H54 (cell line): ENCODE data around the gene GLCE.

Experiments
- DNase-seq: peaks from one replicate; pipeline ENCODE4 v3.0.0; 2011; ENCODE audit warnings: low spot score, mixed read lengths; ENCODE audit not compliant: insufficient read length
- FAIRE-seq: peaks from 3 replicates; lab custom pipeline; 2011; peaks lifted over from hg19 to GRCh38; lab: Jason Lieb, UNC
- POLR2A ChIP-seq: IDR thresholded peaks from 2 replicates; pipeline ENCODE4 v1.6.1; 2011; ENCODE audit warnings: low read depth, mild to moderate bottlenecking, low read length

The GLCE gene

GRCh38 chr15:69302929-69303328, 142.5 kb downstream of the GLCE start:
- TF ChIP-seq POLR2A, result no peak
- no peak for DNase-seq
- no peak for FAIRE-seq

- no peak for FAIRE-seq
- no peak for TF ChIP-seq POLR2A
- no peak for DNase-seq
Observed at GRCh38 chr15:69303337-69304181, 143.1 kb downstream of the GLCE start.

DNA sequence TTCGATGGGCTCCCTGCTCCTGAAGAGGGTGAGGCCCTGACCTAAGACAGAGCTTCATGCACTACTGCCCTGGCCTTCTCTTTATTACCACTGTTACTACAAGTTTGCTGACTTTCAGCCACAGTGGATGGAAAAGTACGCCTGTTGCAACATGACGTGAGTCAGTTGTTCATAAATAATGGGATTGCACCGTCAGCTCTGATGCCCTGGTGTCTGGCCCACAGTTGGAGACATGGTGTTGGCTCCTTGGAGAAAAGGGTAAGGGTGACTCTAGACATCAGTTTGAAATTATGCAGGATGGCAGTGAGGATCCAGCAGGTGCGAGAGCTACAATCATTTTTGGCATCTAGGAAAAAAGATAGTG, 143.7 kb downstream of the GLCE start:
- peak; percentile 51 for DNase-seq
- FAIRE-seq, result no peak
- no peak for TF ChIP-seq POLR2A

GRCh38 chr15:69305204-69305931, 144.9 kb downstream of the GLCE start:
- peak; percentile 64 for FAIRE-seq
- peak; percentile 67 for DNase-seq
- TF ChIP-seq POLR2A, result no peak

GRCh38 chr15:69305933-69306568, 145.6 kb downstream of the GLCE start:
- no peak for DNase-seq
- FAIRE-seq, result no peak
- TF ChIP-seq POLR2A, result no peak

DNA sequence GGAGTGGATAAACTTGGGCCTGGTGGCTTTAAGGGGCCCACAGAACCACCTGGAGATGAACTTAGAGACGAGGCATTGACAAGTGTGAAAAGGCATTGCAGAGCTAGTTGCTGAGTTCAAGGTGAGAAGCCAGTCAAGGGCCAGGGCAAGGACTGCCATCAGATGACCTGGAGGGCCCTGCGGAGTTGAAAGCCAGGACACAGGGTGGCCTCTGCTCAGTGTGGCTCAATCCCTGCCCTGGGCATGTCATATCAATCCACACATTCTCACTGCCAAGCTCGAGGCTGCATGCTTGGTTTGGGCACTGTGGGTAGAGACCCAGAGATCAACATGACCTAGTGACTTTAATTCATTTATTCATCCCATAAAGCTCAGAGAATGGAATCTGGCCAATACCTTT, 147.5 kb downstream of the GLCE start:
- TF ChIP-seq POLR2A, result no peak
- FAIRE-seq, result no peak
- DNase-seq, result no peak

GRCh38 chr15:69308949-69309348, 148.5 kb downstream of the GLCE start:
- no peak for DNase-seq
- FAIRE-seq, result no peak
- no peak for TF ChIP-seq POLR2A

DNA sequence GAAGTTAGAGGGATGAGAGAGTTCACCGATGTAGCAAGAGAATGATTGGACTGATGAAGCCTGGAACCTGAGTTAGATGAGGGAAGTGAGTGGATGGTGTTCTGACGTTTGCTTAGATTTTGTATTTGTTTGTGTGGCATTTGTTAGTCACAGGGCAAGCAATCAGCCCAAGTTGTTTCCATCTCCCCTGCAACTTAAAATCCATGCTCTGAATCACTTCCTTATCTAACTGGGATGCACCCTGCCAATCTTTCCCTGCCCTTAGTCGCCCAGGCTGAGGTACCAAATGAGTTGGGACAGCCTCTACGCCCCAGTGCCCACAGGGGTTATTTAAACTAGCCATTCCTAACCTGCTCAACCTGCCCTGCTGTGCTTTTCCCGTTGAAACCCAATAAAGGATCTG, 150.9 kb downstream of the GLCE start:
- DNase-seq (no peak), FAIRE-seq (no peak)
- no peak for TF ChIP-seq POLR2A

- TF ChIP-seq POLR2A, result no peak
- no peak for FAIRE-seq
- DNase-seq, result no peak
Observed at GRCh38 chr15:69313432-69314000, 153.1 kb downstream of the GLCE start.

- no peak for DNase-seq
- TF ChIP-seq POLR2A, result no peak
- FAIRE-seq, result no peak
Observed at GRCh38 chr15:69314131-69314530, 153.7 kb downstream of the GLCE start.

GRCh38 chr15:69314736-69315135, 154.3 kb downstream of the GLCE start:
- no peak for DNase-seq
- TF ChIP-seq POLR2A, result no peak
- FAIRE-seq, result no peak

DNA sequence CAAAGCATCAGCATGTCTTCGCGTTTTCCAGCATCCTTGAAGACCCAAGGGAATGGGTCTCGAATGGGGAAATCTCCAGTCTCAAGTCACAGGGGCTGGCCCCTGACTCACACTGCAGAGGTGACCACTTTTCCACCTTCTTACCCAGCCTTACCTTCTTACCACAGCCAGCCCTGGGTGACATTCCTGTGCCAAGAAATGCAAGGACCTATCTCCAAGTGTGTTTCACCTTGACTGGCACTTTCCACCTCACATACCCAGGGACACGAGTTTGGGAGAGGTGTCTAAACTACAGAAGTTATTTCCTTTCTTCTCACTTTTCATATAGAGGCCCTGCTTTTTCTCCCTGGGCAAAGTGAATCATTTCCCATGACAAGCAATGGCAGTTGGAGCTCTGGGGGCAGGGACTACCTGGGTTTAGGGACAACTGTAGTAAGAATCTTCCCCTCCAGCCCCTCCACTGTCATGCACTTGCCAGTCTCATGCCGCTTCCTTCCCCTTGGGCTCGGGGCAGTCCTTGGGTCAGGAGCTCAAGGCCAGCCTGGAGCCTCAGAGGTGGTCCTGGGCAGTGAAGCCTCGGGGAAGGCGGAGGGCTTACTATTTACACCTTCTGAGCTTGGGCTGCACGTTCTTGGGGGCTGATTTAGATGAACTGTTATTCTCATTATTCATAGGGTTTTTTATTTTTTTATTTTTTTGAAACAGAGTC, 155.1 kb downstream of the GLCE start:
- no peak for DNase-seq
- FAIRE-seq, result no peak

GRCh38 chr15:69316291-69316690, 155.9 kb downstream of the GLCE start:
- DNase-seq (no peak), FAIRE-seq (no peak)
- TF ChIP-seq POLR2A, result no peak

More for the DNA sequence above, 155.1 kb downstream of the GLCE start:
- TF ChIP-seq POLR2A, result no peak
